Liver (tissue), 9 donors: Measurements from ENCODE around the gene TAAR9. TPM values are rescaled to one million over a fixed set of nuclear protein-coding genes. Genes with fewer than 3 reads are reported as not detected.

Experiments used
- DNase-seq: peaks from one replicate; pipeline ENCODE4 v3.0.0-alpha.2; 2017; ENCODE audit warnings: low spot score
- H3K27ac ChIP-seq, 2 donors: one replicate each; pipeline ENCODE4 v1.7.0; 2013; ENCODE audit warnings: inconsistent platforms in 2 of 2, low read length in 2 of 2, control low read depth in 1 of 2, low read depth in 1 of 2, mild to moderate bottlenecking in 1 of 2
- H3K27me3 ChIP-seq, 4 donors: one replicate each; pipeline versions ENCODE4 v1.6.1 to v1.7.0; 2013; ENCODE audit warnings: low read length in 3 of 4, inconsistent platforms in 1 of 4, mild to moderate bottlenecking in 1 of 4, moderate library complexity in 1 of 4; ENCODE audit not compliant: control insufficient read depth in 4 of 4, insufficient read depth in 4 of 4
- H3K36me3 ChIP-seq, 4 donors: one replicate each; pipeline versions ENCODE4 v1.6.1 to v1.7.0; 2013; ENCODE audit warnings: low read length in 3 of 4, mild to moderate bottlenecking in 3 of 4, low read depth in 1 of 4, moderate library complexity in 1 of 4; ENCODE audit not compliant: control insufficient read depth in 4 of 4, insufficient read depth in 3 of 4
- H3K4me1 ChIP-seq, 4 donors: one replicate each; pipeline versions ENCODE4 v1.6.1 to v1.7.0; 2013; ENCODE audit warnings: low read length in 3 of 4, mild to moderate bottlenecking in 3 of 4, moderate library complexity in 1 of 4; ENCODE audit not compliant: control insufficient read depth in 4 of 4, insufficient read depth in 4 of 4
- H3K4me3 ChIP-seq, 3 donors: one replicate each; pipeline versions ENCODE4 v1.6.1 to v1.7.0; 2013; ENCODE audit warnings: low read length in 3 of 3, control low read depth in 1 of 3, low read depth in 1 of 3, mild to moderate bottlenecking in 1 of 3
- H3K9ac ChIP-seq, 2 donors: one replicate each; pipeline ENCODE4 v1.7.0; 2013; ENCODE audit warnings: low read length in 2 of 2, mild to moderate bottlenecking in 2 of 2, moderate library complexity in 2 of 2, control low read depth in 1 of 2, low read depth in 1 of 2
- H3K9me3 ChIP-seq, 4 donors: one replicate each; pipeline versions ENCODE4 v1.6.1 to v1.7.0; 2013; ENCODE audit warnings: low read length in 3 of 4; ENCODE audit not compliant: control insufficient read depth in 4 of 4
- ATF3 ChIP-seq: IDR thresholded peaks from 2 replicates; pipeline ENCODE4 v1.6.1; 2016; ENCODE audit warnings: antibody characterized with exemption
- CTCF ChIP-seq: fragments of 150-350 bp; IDR thresholded peaks from 2 replicates; pipeline ENCODE4 v1.5.1; 2017; ENCODE audit warnings: improper control_type of control experiment, low read depth, low read length; ENCODE audit not compliant: missing input control
- FOXA1 ChIP-seq: IDR thresholded peaks from 2 replicates; pipeline ENCODE4 v1.6.1; 2016; ENCODE audit warnings: antibody characterized with exemption
- FOXA2 ChIP-seq: IDR thresholded peaks from 2 replicates; pipeline ENCODE4 v1.6.1; 2016; ENCODE audit warnings: antibody characterized with exemption
- GABPA ChIP-seq, 2 donors: IDR thresholded peaks in 1 of 2; conservative IDR thresholded peaks in 1 of 2; 2 replicates each; pipeline ENCODE4 v1.6.1; 2016; ENCODE audit warnings: antibody characterized with exemption in 2 of 2, mild to moderate bottlenecking in 1 of 2, moderate library complexity in 1 of 2
- HNF4A ChIP-seq, 2 donors: conservative IDR thresholded peaks; 2 replicates each; pipeline ENCODE4 v1.6.1; 2016; ENCODE audit warnings: antibody characterized with exemption in 2 of 2, mild to moderate bottlenecking in 2 of 2
- HNF4G ChIP-seq: IDR thresholded peaks from 2 replicates; pipeline ENCODE4 v1.6.1; 2016; ENCODE audit warnings: antibody characterized with exemption
- JUND ChIP-seq, 2 donors: IDR thresholded peaks; 2 replicates each; pipeline ENCODE4 v1.6.1; 2016; ENCODE audit warnings: antibody characterized with exemption in 2 of 2
- MAX ChIP-seq: IDR thresholded peaks from 2 replicates; pipeline ENCODE4 v1.6.1; 2016; ENCODE audit warnings: antibody characterized with exemption
- NR2F2 ChIP-seq: IDR thresholded peaks from 2 replicates; pipeline ENCODE4 v1.6.1; 2016; ENCODE audit warnings: antibody characterized with exemption
- RAD21 ChIP-seq, 2 donors: IDR thresholded peaks; 2 replicates each; pipeline ENCODE4 v1.6.1; 2016; ENCODE audit warnings: antibody characterized with exemption in 2 of 2, mild to moderate bottlenecking in 2 of 2
- SP1 ChIP-seq: IDR thresholded peaks from 2 replicates; pipeline ENCODE4 v1.6.1; 2018; ENCODE audit warnings: antibody characterized with exemption, mild to moderate bottlenecking
- TAF1 ChIP-seq: conservative IDR thresholded peaks from 2 replicates; pipeline ENCODE4 v1.6.1; 2016; ENCODE audit warnings: antibody characterized with exemption, mild to moderate bottlenecking
- YY1 ChIP-seq: IDR thresholded peaks from 2 replicates; pipeline ENCODE4 v1.6.1; 2016; ENCODE audit warnings: antibody characterized with exemption, mild to moderate bottlenecking
- WGBS: extraction: QIAGEN DNeasy Blood & Tissue Kit; methylation state at CpG from one replicate; pipeline ENCODE4 v1.1.7; 2013; 5-methylcytosine and 5-hydroxymethylcytosine counted together
- polyA plus RNA-seq, 2 donors: library from polyadenylated mRNA; stranded (reverse) in 1 of 2; unstranded in 1 of 2; fragments of 200-250 nt in 1 of 2; fragments of >200 nt in 1 of 2; fragmentation: Nextera tagmentation in 1 of 2; extraction: Ambion mirVana in 1 of 2; gene quantifications; one replicate each; pipeline versions ENCODE4 v1.2.1 to v1.2.3, GENCODE V29; 2013 to 2015
- total RNA-seq, 2 donors: library from RNA; depleted of rRNA; stranded (reverse); fragments of >200 nt; gene quantifications; one replicate each; pipeline ENCODE4 v1.2.3, GENCODE V29; 2014
- TF ChIP-seq, protein P1 (sequence below): IDR thresholded peaks from 2 replicates; pipeline ENCODE4 v1.6.1; 2016; ENCODE audit warnings: antibody characterized with exemption
- TF ChIP-seq, protein P2 (sequence below): IDR thresholded peaks from 2 replicates; pipeline ENCODE4 v1.6.1; 2016; ENCODE audit warnings: antibody characterized with exemption, mild to moderate bottlenecking
- donor health status: healthy.
- donor health status: healthy.
- donor health status: healthy.
- donor health status: healthy.
- donor health status: healthy.

TAAR9 gene
- total and polyA plus RNA-seq, 4 donors, result not detected

DNA sequence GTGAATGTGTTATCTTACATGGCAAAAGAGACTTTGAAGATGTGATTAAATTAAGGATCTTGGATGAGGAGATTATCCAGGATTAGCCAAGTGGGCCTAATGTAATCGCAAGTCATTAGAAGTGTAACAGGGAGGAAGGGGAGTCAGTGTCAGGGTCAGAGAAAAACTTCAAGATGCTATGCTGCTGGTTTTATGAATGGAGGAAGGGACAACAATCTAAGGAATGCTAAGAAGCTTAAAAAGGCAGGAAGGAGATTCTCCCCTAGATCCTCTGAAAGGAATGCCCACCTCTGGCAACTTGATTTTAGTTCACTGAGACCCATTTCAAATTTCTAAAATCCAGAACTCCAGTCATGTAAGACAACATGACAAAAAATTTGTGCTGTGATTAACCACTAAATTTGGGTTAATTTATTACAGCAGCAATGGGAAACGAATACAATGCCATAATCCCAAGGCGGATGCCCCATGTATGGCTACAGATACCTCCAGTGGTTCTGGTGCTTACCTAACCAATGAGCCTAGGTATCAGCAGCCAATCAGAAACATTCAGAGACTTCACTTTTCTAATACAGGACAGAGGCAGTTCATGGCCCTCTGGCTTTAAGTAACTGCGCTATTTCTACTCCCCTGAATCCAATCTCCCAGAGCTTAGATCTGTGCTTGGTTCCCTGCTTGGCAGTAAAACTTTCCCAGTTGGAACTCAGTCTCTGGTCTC, 10.8 kb downstream of the TAAR9 start:
- no peak for DNase-seq
- H3K9ac ChIP-seq, result no peak overlapping the region
- H3K9me3 ChIP-seq, result no peaks in the 10 kb centered on the region
- no peaks in the 10 kb centered on the region for H3K27me3 ChIP-seq
- no peak overlapping the region for H3K4me3 ChIP-seq
- H3K4me1 ChIP-seq, result no peaks in the 10 kb centered on the region
- no peak for TF ChIP-seq TAF1
- TF ChIP-seq FOXA1, result no peak
- TF ChIP-seq, protein P1, sequence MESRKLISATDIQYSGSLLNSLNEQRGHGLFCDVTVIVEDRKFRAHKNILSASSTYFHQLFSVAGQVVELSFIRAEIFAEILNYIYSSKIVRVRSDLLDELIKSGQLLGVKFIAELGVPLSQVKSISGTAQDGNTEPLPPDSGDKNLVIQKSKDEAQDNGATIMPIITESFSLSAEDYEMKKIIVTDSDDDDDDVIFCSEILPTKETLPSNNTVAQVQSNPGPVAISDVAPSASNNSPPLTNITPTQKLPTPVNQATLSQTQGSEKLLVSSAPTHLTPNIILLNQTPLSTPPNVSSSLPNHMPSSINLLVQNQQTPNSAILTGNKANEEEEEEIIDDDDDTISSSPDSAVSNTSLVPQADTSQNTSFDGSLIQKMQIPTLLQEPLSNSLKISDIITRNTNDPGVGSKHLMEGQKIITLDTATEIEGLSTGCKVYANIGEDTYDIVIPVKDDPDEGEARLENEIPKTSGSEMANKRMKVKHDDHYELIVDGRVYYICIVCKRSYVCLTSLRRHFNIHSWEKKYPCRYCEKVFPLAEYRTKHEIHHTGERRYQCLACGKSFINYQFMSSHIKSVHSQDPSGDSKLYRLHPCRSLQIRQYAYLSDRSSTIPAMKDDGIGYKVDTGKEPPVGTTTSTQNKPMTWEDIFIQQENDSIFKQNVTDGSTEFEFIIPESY, result no peak
- no peak for TF ChIP-seq YY1
- TF ChIP-seq RAD21 (IDR thresholded peaks at IDR 0.05), result no peak
- TF ChIP-seq, protein P2, sequence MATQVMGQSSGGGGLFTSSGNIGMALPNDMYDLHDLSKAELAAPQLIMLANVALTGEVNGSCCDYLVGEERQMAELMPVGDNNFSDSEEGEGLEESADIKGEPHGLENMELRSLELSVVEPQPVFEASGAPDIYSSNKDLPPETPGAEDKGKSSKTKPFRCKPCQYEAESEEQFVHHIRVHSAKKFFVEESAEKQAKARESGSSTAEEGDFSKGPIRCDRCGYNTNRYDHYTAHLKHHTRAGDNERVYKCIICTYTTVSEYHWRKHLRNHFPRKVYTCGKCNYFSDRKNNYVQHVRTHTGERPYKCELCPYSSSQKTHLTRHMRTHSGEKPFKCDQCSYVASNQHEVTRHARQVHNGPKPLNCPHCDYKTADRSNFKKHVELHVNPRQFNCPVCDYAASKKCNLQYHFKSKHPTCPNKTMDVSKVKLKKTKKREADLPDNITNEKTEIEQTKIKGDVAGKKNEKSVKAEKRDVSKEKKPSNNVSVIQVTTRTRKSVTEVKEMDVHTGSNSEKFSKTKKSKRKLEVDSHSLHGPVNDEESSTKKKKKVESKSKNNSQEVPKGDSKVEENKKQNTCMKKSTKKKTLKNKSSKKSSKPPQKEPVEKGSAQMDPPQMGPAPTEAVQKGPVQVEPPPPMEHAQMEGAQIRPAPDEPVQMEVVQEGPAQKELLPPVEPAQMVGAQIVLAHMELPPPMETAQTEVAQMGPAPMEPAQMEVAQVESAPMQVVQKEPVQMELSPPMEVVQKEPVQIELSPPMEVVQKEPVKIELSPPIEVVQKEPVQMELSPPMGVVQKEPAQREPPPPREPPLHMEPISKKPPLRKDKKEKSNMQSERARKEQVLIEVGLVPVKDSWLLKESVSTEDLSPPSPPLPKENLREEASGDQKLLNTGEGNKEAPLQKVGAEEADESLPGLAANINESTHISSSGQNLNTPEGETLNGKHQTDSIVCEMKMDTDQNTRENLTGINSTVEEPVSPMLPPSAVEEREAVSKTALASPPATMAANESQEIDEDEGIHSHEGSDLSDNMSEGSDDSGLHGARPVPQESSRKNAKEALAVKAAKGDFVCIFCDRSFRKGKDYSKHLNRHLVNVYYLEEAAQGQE, result no peak
- TF ChIP-seq MAX, result no peak
- TF ChIP-seq CTCF, result no peak
- TF ChIP-seq FOXA2, result no peak
- TF ChIP-seq HNF4A (conservative IDR thresholded peaks at IDR 0.05), result no peak
- no peak overlapping the region for H3K27ac ChIP-seq
- WGBS, result 92% methylated on average over 4 of the region's 4 CpGs
- H3K36me3 ChIP-seq, result no peaks in the 10 kb centered on the region

DNA sequence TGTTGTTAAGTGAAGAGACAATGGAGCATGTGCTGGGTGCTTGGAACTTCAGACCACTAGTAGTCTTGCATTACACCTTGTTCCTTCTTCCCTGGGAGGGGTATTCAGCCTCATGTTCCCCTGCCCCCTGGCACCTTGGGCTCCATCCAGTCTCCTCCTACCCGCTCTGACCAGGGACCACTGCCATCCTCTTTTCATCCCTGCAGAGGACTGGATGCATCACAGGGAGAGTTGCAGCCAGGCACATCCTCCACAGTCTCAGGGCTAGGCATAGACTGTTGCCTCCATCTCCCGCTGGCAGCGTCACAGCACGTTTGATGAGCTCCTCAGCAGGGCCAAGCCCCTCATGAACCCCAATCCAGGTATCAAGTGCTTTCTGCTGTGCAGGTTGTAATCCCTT, 13.1 kb downstream of the TAAR9 start:
- H3K4me1 ChIP-seq, result no peaks in the 10 kb centered on the region
- WGBS, result 89% methylated on average over 4 of the region's 4 CpGs

More for the DNA sequence above, 13.1 kb downstream of the TAAR9 start:
- TF ChIP-seq, protein P2, result no peak
- TF ChIP-seq YY1, result no peak
- TF ChIP-seq FOXA2, result no peak
- TF ChIP-seq GABPA (IDR thresholded peaks at IDR 0.05 in 1 of 2, conservative IDR thresholded peaks at IDR 0.05 in 1 of 2), result no peak
- no peak for TF ChIP-seq JUND (IDR thresholded peaks at IDR 0.05)
- TF ChIP-seq ATF3, result no peak
- TF ChIP-seq FOXA1, result no peak
- no peak for TF ChIP-seq HNF4A (conservative IDR thresholded peaks at IDR 0.05)
- TF ChIP-seq SP1, result no peak
- no peak for TF ChIP-seq RAD21 (IDR thresholded peaks at IDR 0.05)
- no peak for TF ChIP-seq NR2F2
- no peak for TF ChIP-seq MAX
- no peak for TF ChIP-seq HNF4G
- H3K27me3 ChIP-seq, result no peaks in the 10 kb centered on the region
- no peak for DNase-seq
- H3K36me3 ChIP-seq, result no peaks in the 10 kb centered on the region
- H3K4me3 ChIP-seq, result no peak overlapping the region
- H3K27ac ChIP-seq, result no peak overlapping the region
- no peak overlapping the region for H3K9ac ChIP-seq
- H3K9me3 ChIP-seq, result no peaks in the 10 kb centered on the region
